Measurements from ENCODE around the gene ASPG. TPM values are rescaled to one million over a fixed set of nuclear protein-coding genes. Genes with fewer than 3 reads are reported as not detected.

ASPG gene
- polyA plus RNA-seq, 3 donors, result 0.01 TPM; not detected in 2

DNA sequence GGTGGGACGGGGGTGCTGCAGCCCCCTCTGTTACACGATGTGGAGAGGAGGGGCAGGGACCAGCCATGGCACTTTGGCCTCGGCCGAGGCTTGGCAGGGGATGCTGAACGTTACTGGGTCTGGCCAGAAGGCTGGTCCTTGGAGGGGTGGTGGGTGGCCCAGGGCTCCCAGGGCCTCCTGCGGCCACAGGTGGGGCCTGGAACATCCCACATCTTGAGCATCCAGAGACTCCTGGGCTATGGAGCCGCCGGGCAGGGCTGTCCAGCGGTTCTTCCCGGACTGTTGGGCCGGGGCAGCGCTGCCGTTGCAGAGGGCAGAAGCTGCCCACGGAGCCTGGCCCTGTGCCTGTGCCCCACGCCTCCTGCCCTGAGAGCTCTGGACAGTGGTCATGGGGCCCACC lies 68.7 kb downstream of the ASPG start:
- H2AFZ ChIP-seq (ENCODE audit: insufficient read depth, low read depth, low read length, poor library complexity, severe bottlenecking), result no peak overlapping the region
- intact Hi-C loops (cut with micrococcal nuclease), result no loop called here
- no peaks in the 10 kb centered on the region for H3K9me3 ChIP-seq (replicated peaks in 1 of 2; ENCODE audit: control insufficient read depth in 1 of 2, insufficient read depth in 1 of 2, low read length in 2 of 2)
- H3K79me2 ChIP-seq (ENCODE audit: insufficient read depth, low read length), result no peaks in the 10 kb centered on the region
- no peak overlapping the region for H3K27ac ChIP-seq (ENCODE audit: low read depth in 1 of 2, low read length in 2 of 2)
- no peaks in the 10 kb centered on the region for H3K36me3 ChIP-seq (replicated peaks in 1 of 2; ENCODE audit: control insufficient read depth in 1 of 2, insufficient read depth in 2 of 2, low read length in 2 of 2)
- no peak overlapping the region for H3K4me2 ChIP-seq (replicated peaks; ENCODE audit: extremely low read depth, low read length, poor library complexity, severe bottlenecking)
- no peaks in the 10 kb centered on the region for H3K9me3 Mint-ChIP-seq
- no peak overlapping the region for H3K9ac ChIP-seq (ENCODE audit: insufficient read depth, low read length, poor library complexity, severe bottlenecking)
- H3K27ac Mint-ChIP-seq, result no peak overlapping the region
- H3K27me3 Mint-ChIP-seq (ENCODE audit: low read depth in 3 of 3), result peaks cover 0 to 4% (median 1%) of the 10 kb centered on the region in 3 donors
- H3K4me1 ChIP-seq (ENCODE audit: control insufficient read depth in 1 of 2, insufficient read depth in 2 of 2, low read length in 2 of 2), result no peaks in the 10 kb centered on the region
- H4K20me1 ChIP-seq (ENCODE audit: insufficient read depth, low read length), result no peaks in the 10 kb centered on the region
- no peaks in the 10 kb centered on the region for H3K27me3 ChIP-seq (ENCODE audit: control insufficient read depth in 2 of 2, insufficient read depth in 2 of 2, low read length in 2 of 2)
- 89% methylated on average over 13 of the region's 15 CpGs for WGBS (ENCODE audit: insufficient coverage)
- no peak for DNase-seq
- H3K4me3 Mint-ChIP-seq, result no peak overlapping the region
- no peaks in the 10 kb centered on the region for H3K36me3 Mint-ChIP-seq
- no peak overlapping the region for H3K4me3 ChIP-seq (replicated peaks in 1 of 3; ENCODE audit: low read depth in 2 of 3, low read length in 3 of 3)
- H3K4me1 Mint-ChIP-seq, result no peaks in the 10 kb centered on the region
- TF ChIP-seq, protein P1, sequence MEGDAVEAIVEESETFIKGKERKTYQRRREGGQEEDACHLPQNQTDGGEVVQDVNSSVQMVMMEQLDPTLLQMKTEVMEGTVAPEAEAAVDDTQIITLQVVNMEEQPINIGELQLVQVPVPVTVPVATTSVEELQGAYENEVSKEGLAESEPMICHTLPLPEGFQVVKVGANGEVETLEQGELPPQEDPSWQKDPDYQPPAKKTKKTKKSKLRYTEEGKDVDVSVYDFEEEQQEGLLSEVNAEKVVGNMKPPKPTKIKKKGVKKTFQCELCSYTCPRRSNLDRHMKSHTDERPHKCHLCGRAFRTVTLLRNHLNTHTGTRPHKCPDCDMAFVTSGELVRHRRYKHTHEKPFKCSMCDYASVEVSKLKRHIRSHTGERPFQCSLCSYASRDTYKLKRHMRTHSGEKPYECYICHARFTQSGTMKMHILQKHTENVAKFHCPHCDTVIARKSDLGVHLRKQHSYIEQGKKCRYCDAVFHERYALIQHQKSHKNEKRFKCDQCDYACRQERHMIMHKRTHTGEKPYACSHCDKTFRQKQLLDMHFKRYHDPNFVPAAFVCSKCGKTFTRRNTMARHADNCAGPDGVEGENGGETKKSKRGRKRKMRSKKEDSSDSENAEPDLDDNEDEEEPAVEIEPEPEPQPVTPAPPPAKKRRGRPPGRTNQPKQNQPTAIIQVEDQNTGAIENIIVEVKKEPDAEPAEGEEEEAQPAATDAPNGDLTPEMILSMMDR (IDR thresholded peaks at IDR 0.05), result no peak

DNA sequence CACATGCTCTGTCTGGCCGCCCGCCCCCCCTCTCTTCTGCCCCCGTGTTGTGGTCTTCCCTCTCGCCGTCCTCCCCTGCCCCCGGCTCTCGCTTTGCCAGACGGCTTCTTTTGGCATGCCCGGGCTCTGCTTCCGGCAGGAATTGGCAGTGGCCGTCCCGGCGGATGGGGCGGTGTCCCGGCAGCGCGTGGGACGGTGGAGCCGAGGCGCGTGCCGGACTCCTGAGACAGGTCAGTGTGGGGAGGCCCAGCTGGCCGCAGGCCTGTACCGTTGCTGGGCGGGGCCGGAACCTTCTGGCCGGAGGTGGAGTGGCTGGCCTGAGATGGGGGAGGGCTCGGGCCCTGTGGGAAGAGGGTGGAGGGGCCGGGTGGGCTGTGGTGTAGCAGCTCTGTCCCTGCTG lies 70.0 kb downstream of the ASPG start:
- Histone ChIP-seq H3K27me3 (ENCODE audit: control insufficient read depth in 2 of 2, insufficient read depth in 2 of 2, low read length in 2 of 2) (no peaks in the 10 kb centered on the region), H3K4me2 (replicated peaks; ENCODE audit: extremely low read depth, low read length, poor library complexity, severe bottlenecking) (no peak overlapping the region), H3K27ac (ENCODE audit: low read depth in 1 of 2, low read length in 2 of 2) (no peak overlapping the region), H3K4me1 (ENCODE audit: control insufficient read depth in 1 of 2, insufficient read depth in 2 of 2, low read length in 2 of 2) (no peaks in the 10 kb centered on the region), H3K9me3 (replicated peaks in 1 of 2; ENCODE audit: control insufficient read depth in 1 of 2, insufficient read depth in 1 of 2, low read length in 2 of 2) (no peaks in the 10 kb centered on the region), H3K4me3 (replicated peaks in 1 of 3; ENCODE audit: low read depth in 2 of 3, low read length in 3 of 3) (no peak overlapping the region), H4K20me1 (ENCODE audit: insufficient read depth, low read length) (no peaks in the 10 kb centered on the region), H3K79me2 (ENCODE audit: insufficient read depth, low read length) (no peaks in the 10 kb centered on the region), H2AFZ (ENCODE audit: insufficient read depth, low read depth, low read length, poor library complexity, severe bottlenecking) (no peak overlapping the region), H3K36me3 (replicated peaks in 1 of 2; ENCODE audit: control insufficient read depth in 1 of 2, insufficient read depth in 2 of 2, low read length in 2 of 2) (no peaks in the 10 kb centered on the region), H3K9ac (ENCODE audit: insufficient read depth, low read length, poor library complexity, severe bottlenecking) (no peak overlapping the region)
- no peak overlapping the region for H3K4me3 Mint-ChIP-seq
- DNase-seq, result no peak
- no peaks in the 10 kb centered on the region for H3K4me1 Mint-ChIP-seq
- intact Hi-C loops (cut with micrococcal nuclease), result no loop called here
- H3K9me3 Mint-ChIP-seq, result no peaks in the 10 kb centered on the region
- H3K27me3 Mint-ChIP-seq (ENCODE audit: low read depth in 3 of 3), result peaks cover 0 to 2% (median 1%) of the 10 kb centered on the region in 3 donors
- H3K36me3 Mint-ChIP-seq, result no peaks in the 10 kb centered on the region
- 92% methylated on average over 26 of the region's 29 CpGs for WGBS (ENCODE audit: insufficient coverage)
- TF ChIP-seq, protein P1 (IDR thresholded peaks at IDR 0.05), result no peak
- H3K27ac Mint-ChIP-seq, result no peak overlapping the region

All from CD14-positive monocyte (primary cell).